Common myeloid progenitor, CD34-positive (primary cell): Measurements from ENCODE around the gene GZMM.

Experiments
- CTCF ChIA-PET: fragments of 350-600 bp; sonication (Branson Sonifier 250); formaldehyde crosslinking; loops from one replicate; lab custom pipeline; 2021; ENCODE audit warnings: antibody characterized with exemption; lab: Charles Lee
- POLR2A ChIA-PET: fragments of 350-600 bp; sonication (Branson Sonifier 250); formaldehyde crosslinking; loops from one replicate; lab custom pipeline; 2021; ENCODE audit warnings: antibody characterized with exemption; lab: Charles Lee
- DNase-seq, 3 donors: peaks; one replicate each; pipeline versions ENCODE4 v3.0.0 to v3.0.0-alpha.2; 2013
- H3K27ac ChIP-seq, 2 experiments: 1 replicate in 1 of 2; 2 replicates in 1 of 2; pipeline ENCODE4 v1.7.0; 2013; ENCODE audit warnings: inconsistent platforms in 2 of 2, low read length in 2 of 2, mild to moderate bottlenecking in 2 of 2, low read depth in 1 of 2, moderate library complexity in 1 of 2; ENCODE audit not compliant: severe bottlenecking in 2 of 2, insufficient read depth in 1 of 2, poor library complexity in 1 of 2
- H3K27me3 ChIP-seq, 5 experiments: replicated peaks in 2 of 5; 1 replicate in 3 of 5; 2 replicates in 2 of 5; pipeline versions ENCODE4 v1.6.1 to v1.7.0; 2013; ENCODE audit warnings: low read length in 4 of 5, mild to moderate bottlenecking in 2 of 5, moderate library complexity in 2 of 5, inconsistent platforms in 1 of 5; ENCODE audit not compliant: insufficient read depth in 5 of 5, control insufficient read depth in 4 of 5
- H3K36me3 ChIP-seq, 4 experiments: 1 replicate in 2 of 4; 2 replicates in 2 of 4; pipeline versions ENCODE4 v1.6.1 to v1.7.0; 2013; ENCODE audit warnings: low read length in 3 of 4, control low read depth in 1 of 4, mild to moderate bottlenecking in 1 of 4; ENCODE audit not compliant: control insufficient read depth in 4 of 4, insufficient read depth in 4 of 4
- H3K4me1 ChIP-seq, 4 experiments: 1 replicate in 3 of 4; 2 replicates in 1 of 4; pipeline versions ENCODE4 v1.6.1 to v1.7.1; 2013; ENCODE audit warnings: low read length in 3 of 4, mild to moderate bottlenecking in 3 of 4, control low read depth in 1 of 4, inconsistent platforms in 1 of 4, moderate library complexity in 1 of 4; ENCODE audit not compliant: control insufficient read depth in 4 of 4, insufficient read depth in 4 of 4; ENCODE audit errors: control extremely low read depth in 1 of 4
- H3K4me3 ChIP-seq, 7 experiments: 1 replicate in 4 of 7; 2 replicates in 3 of 7; pipeline versions ENCODE4 v1.5.1 to v1.7.0; 2013; ENCODE audit warnings: mild to moderate bottlenecking in 7 of 7, low read length in 6 of 7, moderate library complexity in 6 of 7, inconsistent platforms in 2 of 7, low read depth in 2 of 7, control low read depth in 1 of 7; ENCODE audit not compliant: insufficient read depth in 4 of 7, control insufficient read depth in 1 of 7; ENCODE audit errors: extremely low read depth in 1 of 7
- H3K9me3 ChIP-seq, 5 experiments: 1 replicate in 4 of 5; 2 replicates in 1 of 5; pipeline versions ENCODE4 v1.6.1 to v1.7.1; 2013; ENCODE audit warnings: low read length in 4 of 5, mild to moderate bottlenecking in 2 of 5, inconsistent platforms in 1 of 5, low read depth in 1 of 5, moderate library complexity in 1 of 5; ENCODE audit not compliant: control insufficient read depth in 4 of 5, insufficient read depth in 2 of 5; ENCODE audit errors: control extremely low read depth in 1 of 5
- WGBS: methylation state at CpG from one replicate; pipeline ENCODE4 v1.1.5; 2013; ENCODE audit not compliant: insufficient coverage; 5-methylcytosine and 5-hydroxymethylcytosine counted together

Gene GZMM

DNA sequence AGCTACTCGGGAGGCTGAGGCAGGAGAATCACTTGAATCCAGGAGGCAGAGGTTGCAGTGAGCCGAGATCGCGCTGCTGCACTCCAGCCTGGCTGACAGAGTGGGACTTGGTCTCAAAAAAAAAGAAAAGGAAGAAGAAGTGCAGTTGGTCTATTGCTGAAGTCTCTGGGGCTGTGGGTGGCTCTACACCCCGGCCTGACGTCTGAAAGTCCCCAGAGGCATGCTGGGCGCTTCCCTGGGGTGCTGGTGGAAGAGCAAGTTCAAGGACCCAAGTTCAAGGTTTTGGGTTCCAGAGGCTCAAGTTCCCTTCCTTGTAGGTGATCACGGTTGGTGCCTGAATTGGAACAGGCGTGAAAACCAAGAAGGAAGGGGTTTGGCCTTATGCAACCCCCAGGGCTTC lies 49.7 kb downstream of the GZMM start:
- peaks cover 0 to 62% (median 15%) of the 10 kb centered on the region in 5 experiments for H3K27me3 ChIP-seq
- CTCF ChIA-PET, result no interaction called here

DNA sequence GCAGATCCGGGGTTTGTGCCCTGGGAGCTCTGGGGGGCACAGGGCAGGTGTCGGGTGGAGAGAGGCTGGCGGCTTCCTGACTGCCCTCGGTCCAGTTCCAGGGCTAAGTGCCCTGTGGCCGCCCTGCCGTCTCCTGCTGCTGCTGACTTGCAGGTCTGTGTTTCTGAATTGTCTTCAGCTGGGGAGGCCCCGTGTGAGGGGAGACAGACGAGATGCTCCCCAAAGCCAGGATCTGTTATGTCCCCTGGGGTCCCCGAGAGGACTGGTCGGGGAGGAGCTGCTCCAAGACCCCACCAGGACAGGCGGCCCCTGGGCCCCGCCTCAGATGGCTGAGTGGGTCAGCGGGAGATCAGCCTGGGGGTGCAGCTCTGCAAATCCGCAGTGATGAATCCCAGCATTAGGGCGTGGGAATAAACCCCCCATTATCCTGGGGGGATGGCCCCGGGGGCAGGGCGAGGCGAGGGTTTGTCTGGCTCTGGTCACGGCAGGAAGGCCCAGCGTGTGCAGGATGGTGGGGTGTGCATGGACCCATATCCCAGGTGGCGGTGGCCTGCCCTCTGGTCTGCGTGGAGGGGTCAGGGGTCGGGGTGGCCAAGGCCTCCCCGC lies 50.5 kb downstream of the GZMM start:
- WGBS, result 89% methylated on average over 13 of the region's 24 CpGs
- Histone ChIP-seq H3K27ac (no peak overlapping the region), H3K4me3 (no peak overlapping the region), H3K9me3 (no peaks in the 10 kb centered on the region), H3K27me3 (peaks cover 0 to 53% (median 9%) of the 10 kb centered on the region in 5 experiments), H3K4me1 (peaks cover 0 to 7% (median 4%) of the 10 kb centered on the region in 4 experiments), H3K36me3 (no peaks in the 10 kb centered on the region)
- DNase-seq, result no peak
- ChIA-PET POLR2A (interaction anchor here (0.6 kb wide), 1 partner anchor 179 kb away, joined by 4 read pairs; no protein-coding TSS in a partner anchor), CTCF (no interaction called here)

More for the DNA sequence above, 49.7 kb downstream of the GZMM start:
- DNase-seq, result no peak
- POLR2A ChIA-PET, result no interaction called here
- Histone ChIP-seq H3K4me1 (peaks cover 0 to 16% (median 10%) of the 10 kb centered on the region in 4 experiments), H3K36me3 (no peaks in the 10 kb centered on the region), H3K9me3 (no peaks in the 10 kb centered on the region), H3K4me3 (no peak overlapping the region), H3K27ac (no peak overlapping the region)
- 60% methylated on average over 9 of the region's 9 CpGs for whole genome bisulfite sequencing

DNA sequence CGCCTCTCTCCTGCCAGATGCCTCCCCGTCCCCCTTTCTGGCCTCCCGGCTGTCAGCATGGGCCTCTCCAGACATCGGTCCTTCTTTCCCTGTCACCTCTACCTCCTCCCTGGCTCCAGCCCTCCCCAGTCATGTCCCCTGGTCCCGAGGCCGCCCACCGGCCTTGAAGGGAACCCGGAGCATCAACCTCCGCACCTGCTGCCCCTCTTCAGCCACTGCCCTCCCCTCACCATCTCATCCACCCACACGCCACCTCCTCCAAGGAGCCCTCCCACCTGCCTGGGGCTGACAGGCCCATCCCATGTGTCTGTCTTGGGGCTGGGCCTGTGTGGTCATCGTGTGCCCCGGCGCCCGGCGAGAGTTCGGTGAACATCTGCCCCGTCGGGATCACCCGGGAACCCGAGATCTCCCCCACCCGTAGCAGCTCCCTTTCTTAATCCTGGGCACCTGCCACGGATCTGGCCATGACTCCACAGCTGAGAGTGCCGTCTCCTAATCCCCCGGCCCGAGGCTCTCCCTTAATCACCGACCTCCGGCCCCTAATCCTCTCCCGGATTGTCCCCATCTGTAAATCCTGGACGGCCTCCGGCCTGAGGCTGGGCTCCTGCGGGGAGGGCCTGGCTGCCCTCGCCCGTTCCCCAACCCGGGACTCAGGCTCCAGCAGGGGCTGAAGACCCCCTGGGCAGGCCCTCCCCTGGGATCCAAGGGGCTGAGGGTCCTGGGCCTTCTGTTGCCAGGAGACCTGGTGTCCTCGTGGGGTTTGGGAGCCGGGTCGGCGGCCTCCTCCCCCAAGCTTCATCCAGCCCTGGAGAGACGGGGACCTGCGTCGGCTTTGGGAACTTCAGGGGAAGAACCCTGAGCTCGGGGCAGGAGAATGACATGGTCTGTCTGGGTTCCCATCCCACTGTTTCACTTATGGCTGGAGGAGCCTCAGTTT lies 51.7 kb downstream of the GZMM start:
- CTCF ChIA-PET, result interaction anchor here (0.8 kb wide), 1 partner anchor 29 kb away, joined by 3 read pairs; no protein-coding TSS in a partner anchor
- DNase-seq, result no peak
- H3K27me3 ChIP-seq, result peaks cover 0 to 47% (median 8%) of the 10 kb centered on the region in 5 experiments
- POLR2A ChIA-PET, result no interaction called here
- WGBS, result 90% methylated on average over 38 of the region's 42 CpGs
- H3K4me3 ChIP-seq, result no peak overlapping the region
- peaks cover 0 to 3% (median under 1%) of the 10 kb centered on the region in 4 experiments for H3K4me1 ChIP-seq
- H3K9me3 ChIP-seq, result no peaks in the 10 kb centered on the region
- no peaks in the 10 kb centered on the region for H3K36me3 ChIP-seq
- H3K27ac ChIP-seq, result no peak overlapping the region

DNA sequence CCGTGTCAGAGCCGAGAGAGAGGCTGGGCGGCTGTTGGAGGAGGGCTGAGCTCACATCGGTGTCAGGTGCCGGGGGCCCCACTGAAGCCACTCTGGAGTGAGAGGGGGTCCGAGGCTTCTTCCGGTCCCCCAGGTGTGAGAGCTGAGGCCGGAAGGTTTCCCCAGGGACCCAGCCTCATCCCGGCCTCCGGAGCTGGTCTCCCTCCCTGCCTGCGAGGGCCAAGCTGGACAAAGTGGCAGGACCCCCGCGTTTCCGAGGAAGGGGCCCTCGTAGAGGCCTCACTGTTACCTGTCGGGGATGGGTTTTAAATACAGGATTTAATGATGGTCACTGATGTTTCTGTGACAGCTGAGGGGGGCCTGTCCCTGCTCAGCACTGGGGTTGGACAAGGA lies 52.4 kb downstream of the GZMM start:
- 97% methylated on average over 15 of the region's 16 CpGs for whole genome bisulfite sequencing
- no peaks in the 10 kb centered on the region for H3K4me1 ChIP-seq
- DNase-seq, result no peak
- peaks cover 0 to 1% (median under 1%) of the 10 kb centered on the region in 5 experiments for H3K9me3 ChIP-seq
- no peaks in the 10 kb centered on the region for H3K36me3 ChIP-seq
- peaks cover 0 to 40% (median 8%) of the 10 kb centered on the region in 5 experiments for H3K27me3 ChIP-seq
- H3K4me3 ChIP-seq, result no peak overlapping the region
- CTCF ChIA-PET, result interaction anchor here (0.8 kb wide), 1 partner anchor 29 kb away, joined by 3 read pairs; no protein-coding TSS in a partner anchor
- POLR2A ChIA-PET, result no interaction called here
- no peak overlapping the region for H3K27ac ChIP-seq

DNA sequence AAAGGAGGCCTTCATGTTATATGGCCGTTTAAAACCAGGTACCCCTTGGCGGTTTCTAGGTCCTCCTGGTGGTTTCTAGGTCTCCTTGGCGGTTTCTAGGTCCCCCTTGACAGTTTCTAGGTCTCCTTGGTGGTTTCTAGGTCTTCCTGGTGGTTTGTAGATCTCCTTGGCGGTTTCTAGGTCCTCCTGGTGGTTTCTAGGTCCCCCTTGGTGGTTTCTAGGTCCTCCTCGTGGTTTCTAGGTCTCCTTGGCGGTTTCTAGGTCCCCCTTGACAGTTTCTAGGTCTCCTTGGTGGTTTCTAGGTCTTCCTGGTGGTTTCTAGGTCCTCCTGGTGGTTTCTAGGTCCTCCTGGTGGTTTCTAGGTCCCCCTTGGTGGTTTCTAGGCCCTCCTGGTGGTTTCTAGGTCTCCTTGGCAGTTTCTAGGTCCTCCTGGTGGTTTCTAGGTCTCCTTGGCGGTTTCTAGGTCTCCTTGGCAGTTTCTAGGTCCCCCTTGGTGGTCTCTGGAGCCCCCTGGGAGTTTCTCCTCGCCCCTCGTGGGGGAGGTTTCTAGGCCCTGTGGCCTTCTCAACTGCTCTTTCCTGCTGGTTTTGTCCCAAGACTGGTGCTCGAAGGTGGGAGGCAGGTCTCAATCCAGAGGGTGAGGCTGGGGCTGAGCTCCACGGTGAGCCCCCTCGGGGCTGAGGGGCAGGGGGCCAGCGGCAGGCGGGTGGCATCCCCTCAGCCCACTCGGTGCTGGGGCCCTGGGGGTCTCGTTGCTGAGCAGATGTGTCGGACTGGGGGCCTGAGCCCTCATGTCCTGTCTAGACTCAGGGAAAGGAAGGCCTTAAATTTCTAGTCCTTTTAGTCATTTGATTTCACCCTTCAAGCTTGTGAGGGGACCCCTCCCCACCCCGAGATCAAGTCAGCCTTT lies 53.8 kb downstream of the GZMM start:
- H3K27ac ChIP-seq, result no peak overlapping the region
- H3K9me3 ChIP-seq, result peaks cover 0 to 6% (median 2%) of the 10 kb centered on the region in 5 experiments
- DNase-seq, result no peak
- H3K27me3 ChIP-seq, result peaks cover 0 to 26% (median 3%) of the 10 kb centered on the region in 5 experiments
- ChIA-PET CTCF (no interaction called here), POLR2A (no interaction called here)
- no peaks in the 10 kb centered on the region for H3K36me3 ChIP-seq
- WGBS, result 95% methylated on average over 13 of the region's 18 CpGs
- no peaks in the 10 kb centered on the region for H3K4me1 ChIP-seq
- no peak overlapping the region for H3K4me3 ChIP-seq
